HG02763 (cell line): ENCODE results near the gene AWAT2.

Experiments used
- ATAC-seq: cut with Tn5 transposase; IDR thresholded peaks from one replicate; pipeline ENCODE4 v1.9.1; 2021; ENCODE audit warnings: mild to moderate bottlenecking, moderate library complexity; ENCODE audit not compliant: unreplicated experiment

The AWAT2 gene

DNA sequence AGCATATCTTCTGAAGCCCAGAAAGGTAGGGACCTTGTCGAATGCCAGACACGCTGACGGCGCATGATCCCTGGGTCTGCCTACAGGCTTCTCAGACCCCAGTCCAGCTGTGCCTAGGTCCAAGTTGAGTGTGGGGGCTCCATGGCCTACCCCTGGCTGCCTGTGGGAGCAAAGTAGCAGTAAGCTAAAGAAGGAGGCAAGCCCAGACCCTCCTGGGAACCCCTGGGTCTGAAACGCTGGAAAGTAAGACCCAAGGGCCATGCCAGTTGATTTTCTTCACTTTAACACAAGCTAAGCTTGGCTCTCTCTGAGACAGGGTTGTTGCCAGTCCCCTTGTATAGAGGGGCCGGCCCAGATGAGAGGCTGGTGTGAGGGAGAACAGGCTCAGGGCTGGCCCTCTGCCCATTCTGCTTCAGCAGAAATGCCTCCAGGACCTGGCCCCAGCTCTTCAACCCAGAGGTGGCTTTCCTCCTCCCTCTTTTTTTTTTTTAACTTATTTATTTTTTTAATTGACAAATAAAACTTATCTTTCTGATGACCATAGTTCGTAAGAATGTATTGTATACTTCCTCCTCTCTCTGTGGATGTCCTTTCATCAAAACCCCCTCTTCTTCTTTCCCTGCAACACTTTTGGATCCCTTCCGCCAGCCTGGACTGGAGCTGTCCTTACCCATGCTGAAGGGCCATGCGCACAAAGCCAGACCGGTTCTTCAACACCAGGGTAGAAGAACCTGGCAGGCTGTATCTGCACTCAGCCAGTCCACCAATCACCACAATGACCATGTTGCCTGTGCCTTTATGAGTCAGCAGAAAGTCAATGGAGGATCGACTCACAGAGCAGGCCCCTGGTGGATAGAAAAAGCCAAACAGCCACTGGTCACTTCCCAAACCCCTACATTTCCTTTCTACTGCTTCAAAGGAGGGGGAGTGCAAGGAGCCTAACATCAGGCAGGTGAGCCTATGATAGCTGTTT lies 7.1 kb downstream of the AWAT2 start:
- ATAC-seq: no peak

DNA sequence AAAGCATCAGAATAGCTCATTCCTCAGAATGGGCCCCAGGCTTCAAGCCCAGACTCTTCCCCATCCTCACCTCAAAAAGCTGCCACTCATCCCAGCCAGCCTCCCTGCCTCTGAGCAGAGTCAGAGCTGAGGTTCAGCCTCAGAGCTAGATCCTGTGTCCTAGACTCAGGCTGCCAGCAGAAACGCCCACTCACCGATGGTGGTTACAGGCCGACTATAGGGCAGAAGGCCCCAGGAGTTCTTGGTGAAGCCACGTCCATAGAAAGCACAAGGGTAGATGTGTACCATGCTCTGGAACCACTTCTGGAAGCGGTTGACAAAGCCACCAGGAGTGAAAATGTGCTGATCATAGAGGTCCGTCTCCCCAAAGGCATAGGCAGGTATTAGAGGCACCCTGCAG lies 7.7 kb downstream of the AWAT2 start:
- ATAC-seq: no peak

DNA sequence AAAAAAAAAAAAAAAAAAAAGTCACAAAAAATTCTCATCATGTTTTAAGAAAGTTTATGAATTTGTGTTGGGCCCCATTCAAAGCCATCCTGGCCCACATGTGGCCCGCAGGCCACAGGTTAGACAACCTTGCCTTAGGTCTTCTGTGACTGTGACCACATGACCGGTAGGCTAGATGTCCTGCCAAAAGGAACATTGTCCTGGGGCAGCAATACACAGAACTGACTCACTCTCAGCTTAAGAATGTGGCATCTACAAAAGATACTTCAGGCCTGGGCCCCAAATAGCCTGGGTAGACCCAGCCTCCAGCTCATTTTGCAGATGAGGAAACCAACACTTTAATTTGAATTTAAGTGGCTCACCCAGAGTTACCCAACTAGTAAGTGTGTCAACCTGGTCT lies 10.0 kb downstream of the AWAT2 start:
- no peak for ATAC-seq

DNA sequence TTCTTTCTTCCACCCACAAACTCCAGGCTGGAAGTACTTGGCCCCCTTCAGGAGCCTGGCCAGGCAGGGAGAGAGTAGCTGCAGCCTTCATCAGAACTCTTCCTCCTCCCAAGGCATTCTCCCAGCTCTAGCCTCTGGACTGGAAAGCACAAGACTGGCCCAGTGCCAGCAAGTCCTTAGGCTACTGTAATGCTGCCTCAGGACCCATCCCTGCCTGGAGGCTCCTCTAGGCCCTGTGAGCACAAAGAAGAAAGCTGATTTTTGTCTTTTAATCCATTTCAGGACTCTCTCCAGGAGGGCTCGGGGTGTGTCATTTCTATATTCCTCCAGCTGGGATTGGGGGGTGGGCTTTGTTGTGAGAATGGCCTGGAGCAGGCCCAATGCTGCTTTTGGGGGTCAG lies 10.8 kb downstream of the AWAT2 start:
- no peak for ATAC-seq

DNA sequence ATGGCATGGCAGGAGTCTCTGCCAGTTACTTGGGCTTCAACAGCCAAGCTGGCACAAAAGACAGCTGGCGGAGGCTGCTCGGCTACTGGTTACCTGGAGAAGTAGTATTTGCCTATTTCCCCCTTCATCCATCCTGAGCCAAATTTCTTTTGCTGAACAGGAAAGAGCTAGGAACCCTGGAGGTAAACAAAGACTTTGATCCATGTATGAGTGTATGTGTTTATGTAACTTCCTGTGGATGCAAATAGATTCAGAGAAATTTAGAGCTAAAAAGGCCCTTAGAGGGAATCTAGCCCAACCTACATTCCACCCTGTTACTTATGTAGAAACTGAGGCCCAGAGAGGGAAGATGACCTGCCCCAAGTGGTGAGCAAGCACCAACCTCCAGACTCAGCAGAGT lies 11.2 kb downstream of the AWAT2 start:
- no peak for ATAC-seq

DNA sequence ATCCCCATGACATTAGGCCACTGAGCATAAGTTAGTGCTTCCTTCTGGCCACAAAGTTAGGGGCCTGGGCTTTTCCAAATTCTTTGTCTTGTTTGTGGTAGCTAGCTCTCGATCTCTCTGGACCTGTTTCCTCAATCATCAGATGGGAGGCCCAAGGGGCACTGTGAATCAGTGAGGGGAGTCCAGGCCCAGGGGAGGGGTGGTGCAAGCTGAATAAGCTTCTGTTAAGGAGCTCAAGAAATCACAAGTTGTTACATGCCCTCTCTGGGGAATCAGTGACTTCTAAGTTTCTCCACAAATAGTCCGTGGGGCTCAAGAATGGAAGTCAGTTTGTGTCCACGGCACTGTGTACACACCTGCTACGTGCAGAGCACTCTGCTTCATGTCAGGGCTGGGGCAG lies 15.1 kb downstream of the AWAT2 start:
- ATAC-seq: no peak

DNA sequence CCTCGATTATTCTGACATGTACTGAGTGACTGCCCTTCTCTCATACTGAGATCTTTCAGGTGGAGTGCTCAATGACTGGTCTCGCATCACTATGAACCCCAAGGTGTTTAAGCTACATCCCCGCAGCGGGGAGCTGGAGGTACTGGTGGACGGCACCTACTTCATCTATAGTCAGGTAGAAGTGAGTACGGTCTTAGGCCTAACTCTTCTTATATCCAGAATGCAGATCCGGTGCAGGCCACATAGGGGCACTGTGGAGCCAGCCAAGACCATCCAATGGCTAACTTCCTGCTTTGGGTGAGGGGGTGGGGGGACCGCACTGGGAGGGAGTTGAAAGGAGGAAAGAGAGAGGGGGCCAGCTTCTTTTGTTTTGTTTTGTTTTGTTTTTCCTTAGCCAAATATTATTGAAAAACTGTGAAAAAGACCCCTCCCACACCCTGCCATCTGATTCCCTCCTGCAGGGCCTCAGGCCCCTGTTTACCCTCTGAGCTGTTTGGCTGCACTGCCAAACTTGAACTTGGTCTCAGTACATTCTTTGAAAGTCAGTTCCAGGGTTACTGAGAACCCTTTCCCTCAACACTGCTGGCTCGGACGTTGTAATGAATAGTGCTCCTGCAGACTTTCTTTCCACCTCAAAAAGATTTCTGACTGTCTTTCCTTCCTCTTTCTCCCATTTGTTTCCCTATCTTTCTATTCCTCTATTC lies 16.2 kb downstream of the AWAT2 start:
- ATAC-seq: no peak

DNA sequence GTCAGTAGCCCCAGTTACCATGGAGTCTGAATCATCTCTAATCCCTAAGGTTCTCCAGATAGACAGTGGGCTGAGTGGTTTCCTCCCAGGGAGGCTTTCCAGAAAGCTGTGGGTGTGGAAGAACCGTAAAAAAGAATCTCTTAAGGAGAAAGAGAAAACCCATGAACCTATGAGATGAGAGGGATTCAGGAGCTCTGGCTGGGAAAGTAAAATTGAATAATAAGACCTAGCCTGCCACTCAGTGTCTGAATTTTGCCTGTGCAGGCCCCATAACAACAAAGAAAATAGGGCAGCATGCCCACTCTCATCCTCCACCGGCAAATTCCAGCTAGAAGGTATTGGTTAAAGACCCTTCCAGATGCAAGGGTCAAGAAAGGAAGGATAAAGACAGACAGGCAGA lies 16.9 kb downstream of the AWAT2 start:
- ATAC-seq: no peak

DNA sequence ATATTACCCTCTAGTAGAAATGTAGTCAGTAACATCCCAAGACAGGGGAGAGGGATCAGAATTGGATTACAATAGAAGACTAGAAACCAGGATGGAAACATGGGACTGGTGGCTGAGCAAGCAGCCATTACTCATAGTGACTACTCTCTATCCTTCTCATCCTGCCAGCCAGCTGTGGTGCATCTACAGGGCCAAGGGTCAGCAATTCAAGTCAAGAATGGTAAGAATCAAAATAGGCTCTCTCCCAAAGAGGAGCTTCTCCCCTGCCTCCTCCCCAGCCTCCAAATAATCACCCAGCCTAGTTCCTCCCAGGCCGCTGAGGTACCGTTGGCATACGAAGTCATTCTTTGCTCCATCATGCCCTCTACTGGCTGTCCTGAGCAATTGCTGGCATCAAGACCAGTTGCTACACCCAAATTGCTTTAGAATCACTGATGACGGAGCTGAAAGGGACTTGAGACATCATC lies 19.4 kb downstream of the AWAT2 start:
- ATAC-seq: peak; percentile 51

DNA sequence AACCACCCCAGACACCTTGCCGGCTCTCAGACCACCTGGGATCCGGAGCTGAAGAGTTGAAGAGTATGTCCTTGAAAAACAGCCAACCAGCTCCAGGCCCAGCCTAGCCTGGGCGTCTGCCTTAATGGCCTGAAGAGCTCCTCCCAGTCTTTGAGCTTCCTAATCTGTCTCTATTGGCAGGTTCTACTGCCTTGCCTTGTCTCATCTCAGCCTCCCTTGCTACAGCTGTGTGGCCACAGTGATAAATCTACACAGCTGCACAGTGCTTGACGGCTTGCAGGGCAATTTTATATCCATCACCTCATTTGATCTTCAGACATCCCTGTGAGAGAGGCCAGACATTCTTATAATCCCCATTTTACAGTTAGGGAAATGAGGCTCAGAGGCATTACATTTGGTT lies 19.9 kb downstream of the AWAT2 start:
- ATAC-seq: no peak

DNA sequence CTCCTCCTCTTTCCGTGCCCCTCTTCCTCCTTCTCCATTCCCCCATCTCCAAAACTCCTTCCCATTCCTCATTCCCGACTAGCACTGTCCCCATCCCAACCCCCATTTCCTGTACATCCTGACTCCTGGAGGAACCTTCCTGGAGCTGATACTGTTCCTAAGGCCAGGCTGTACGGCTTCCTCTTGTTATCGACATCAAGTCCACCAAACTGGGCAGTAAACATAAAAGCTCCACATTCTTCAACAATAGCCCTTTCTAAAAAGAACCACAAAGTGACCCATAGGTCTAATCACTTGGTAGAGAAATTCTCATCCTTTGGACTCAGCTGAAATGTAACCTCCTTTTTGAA lies 22.9 kb downstream of the AWAT2 start:
- no peak for ATAC-seq

DNA sequence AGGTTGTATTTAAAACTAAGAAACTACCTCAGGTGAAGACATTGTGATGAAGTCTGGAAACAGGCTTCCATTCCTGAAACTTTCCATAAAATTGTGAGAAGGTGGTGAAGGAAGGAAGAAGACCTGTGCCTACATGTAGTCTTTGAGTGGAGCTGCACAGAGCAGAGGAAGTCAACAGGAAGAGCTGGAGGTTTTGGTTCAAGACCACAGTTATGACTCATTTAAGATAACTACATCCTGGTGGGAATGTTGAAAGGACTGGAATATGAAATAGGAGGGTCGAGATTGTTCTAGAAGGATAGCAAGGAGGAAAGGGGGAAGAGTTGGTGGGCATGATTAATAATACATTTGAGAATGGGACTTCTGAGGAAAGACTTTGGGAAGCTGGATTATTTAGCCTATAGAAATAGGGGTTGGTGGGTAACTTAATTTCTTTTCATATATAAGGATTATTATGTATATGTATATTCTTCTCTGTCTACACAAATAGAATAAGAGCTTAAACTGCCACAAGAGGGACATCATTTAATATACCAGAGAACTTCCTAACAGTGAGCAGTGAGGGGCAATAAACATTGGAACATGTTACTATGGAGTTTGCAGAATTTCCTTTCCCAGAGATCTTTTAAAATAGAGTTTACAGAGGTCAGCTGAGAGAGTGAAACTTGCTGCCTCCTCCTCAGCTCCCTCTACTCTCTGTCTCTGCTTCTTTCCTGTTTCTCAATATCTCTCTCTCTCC lies 23.5 kb downstream of the AWAT2 start:
- ATAC-seq: no peak

DNA sequence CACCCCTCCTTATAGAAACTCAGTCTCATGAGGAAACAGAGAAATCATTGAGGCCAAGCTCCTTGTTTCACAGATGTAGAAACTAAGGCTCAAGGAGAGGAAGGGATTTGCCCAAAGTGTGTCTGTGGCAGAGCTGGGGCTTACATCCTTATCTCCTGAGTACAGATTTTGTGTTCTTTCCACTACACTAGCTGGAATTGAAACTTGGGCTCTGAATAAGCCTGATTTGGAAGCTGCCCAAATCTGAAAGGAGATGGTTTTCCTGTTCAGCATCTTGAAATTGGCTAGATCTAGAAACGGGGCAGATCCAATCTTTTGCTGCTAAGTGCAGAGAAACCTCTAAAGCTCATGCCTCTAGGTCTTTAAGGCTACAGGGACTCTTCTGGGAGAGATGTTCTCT lies 24.3 kb downstream of the AWAT2 start:
- ATAC-seq: no peak

DNA sequence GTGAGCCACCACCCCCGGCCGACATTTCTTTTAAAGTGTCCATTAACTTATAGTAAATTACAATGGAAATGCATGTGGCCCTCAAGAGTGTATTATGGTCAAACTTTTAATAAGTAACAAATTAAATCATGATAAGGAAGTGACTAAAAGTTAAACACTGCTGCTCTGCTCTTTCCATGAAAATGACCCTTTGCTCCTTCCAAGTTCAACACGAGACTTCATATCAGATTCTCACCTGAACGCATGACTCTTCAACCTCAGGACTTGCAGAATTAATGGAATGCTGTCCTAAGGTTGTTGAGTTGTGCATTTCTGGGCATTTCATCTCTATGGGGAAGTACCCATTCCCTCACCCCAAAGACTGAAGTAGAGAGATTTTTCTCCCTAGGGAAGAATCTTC lies 27.1 kb downstream of the AWAT2 start:
- ATAC-seq: no peak

DNA sequence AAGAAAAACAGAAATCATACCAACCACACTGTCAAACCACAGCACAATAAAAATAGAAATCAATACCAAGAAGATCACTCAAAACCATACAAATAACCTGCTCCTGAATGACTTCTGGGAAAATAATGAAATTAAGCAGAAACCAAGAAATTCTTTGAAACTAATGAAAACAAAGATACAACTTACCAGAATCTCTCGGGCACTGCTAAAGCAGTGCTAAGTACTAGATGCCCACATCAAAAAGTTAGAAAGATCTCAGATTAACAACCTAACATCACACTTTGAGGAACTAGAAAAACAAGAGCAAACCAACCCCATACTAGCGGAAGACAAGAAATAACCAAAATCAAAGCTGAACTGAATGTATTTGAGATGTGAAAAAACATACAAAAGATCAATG lies 33.2 kb downstream of the AWAT2 start:
- ATAC-seq: no peak

DNA sequence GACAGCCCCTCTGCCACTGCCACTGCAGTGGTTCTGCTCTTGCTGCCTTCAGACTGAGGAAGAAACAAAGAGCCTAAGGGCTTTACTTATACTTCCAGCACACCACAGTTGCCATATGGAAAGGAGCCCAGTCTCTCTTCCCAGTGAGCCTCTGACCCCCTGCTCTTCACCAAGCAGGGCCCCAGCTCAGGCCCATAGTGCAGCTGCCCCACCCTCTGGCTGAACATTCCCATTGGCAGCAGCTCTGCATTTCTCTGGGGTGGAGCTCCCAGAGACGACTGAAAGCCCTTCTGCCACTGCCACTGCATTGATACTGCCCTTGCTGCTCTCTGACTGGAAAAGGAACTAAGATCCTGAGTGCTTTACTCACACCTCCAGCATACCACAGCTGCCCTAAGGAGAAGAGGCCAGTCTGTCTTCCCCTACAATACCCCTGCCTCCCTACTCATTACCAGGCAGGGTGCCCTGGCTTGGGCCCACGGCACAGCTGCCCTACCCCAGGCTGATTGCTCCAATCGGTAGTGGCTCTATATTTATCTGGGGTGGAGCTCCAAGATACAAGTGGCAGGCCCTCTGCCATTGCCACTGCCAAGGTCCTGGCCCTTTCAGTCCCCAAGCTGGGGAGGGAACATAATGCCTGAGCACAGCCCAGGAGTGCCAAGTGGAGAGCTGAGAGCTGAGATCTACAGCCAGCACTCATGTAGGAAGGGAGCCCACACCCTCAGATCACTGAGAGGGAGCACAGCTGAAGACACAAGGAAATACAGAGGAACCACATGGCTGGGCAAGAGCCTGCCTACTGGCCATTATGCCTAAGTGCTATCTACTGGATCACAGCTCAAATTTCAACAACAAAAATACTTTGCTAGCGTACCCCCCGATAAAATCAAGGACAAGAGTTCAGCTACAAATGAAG lies 36.0 kb downstream of the AWAT2 start:
- ATAC-seq: no peak

DNA sequence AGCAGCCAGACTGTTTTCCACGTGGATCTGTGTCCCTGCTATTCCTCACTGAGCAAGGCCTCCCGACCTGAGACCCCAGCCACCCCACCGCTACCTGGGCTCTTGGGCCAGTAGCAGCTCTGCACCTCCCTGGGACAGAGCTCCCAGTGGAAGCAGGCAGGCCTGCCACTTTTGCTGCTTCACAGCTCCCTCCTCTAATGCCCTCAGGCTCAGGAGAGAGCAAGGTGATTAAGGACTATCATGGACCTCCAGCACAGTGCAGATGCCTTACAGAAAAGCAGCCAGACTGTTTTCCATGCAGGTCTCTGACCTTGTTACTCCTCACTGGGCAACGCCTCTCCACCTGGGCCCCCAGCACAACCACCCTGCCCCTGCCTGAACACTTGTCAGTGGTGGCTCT lies 37.0 kb downstream of the AWAT2 start:
- no peak for ATAC-seq

DNA sequence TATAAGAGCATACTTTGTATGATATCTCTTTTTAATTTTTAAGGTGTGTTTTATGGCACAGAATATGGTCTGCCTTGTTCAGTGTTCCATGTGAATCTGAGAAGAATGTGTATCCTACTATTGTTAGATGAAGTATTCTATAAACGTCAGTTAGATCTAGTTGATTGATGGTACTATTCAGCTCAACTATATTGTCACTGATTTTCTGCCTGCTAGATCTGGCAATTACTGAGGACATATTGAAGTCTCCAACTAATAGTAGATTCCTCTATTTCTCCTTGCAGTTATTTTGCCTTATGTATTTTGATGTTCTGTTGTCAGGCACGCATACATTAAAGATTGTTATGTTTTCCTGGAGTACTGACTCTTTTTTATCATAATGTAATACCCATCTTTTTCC lies 39.8 kb downstream of the AWAT2 start:
- ATAC-seq: no peak

DNA sequence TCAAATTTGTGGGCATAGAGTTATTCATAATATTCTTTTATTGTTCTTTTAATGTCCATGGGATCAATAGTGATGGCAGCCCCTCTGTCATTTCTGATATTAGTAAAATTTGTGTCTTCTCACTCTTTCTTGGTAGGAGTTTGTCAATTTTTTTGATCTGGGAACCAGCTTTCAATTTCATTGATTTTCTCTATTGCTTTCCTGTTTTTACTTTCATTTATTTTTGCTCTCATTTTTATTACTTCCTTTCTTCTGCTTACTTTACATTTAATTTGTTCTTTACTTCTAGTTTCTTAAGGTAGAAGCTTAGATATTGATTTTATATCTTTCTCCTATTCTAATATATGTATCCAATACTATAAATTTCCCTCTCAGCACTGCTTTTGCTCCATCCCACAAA lies 40.7 kb downstream of the AWAT2 start:
- no peak for ATAC-seq

DNA sequence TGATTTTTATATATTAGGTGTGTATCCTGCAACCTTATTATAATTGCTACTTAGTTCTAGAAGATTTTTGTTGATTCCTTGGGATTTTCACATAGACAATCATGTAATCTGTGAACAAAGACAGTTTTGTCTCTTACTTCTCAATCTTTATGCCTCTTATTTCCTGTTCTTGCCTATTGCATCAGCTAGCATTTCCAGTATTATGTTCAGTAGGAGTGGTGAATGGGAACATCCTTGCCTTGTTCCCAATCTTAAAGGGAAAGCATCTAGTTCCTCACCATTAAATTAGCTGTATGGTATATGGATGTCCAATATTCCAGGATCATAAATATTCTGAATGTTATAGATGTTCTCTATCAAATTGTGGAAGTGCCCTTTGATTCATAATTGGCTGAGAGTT lies 41.8 kb downstream of the AWAT2 start:
- no peak for ATAC-seq
